ENCODE results near the gene AMOTL1. TPM values are rescaled to one million over a fixed set of nuclear protein-coding genes. Genes with fewer than 3 reads are reported as not detected.
A peak's percentile ranks its signal among the peaks of the same experiment; 100 is the strongest.

Gene AMOTL1
- total RNA-seq, 2 experiments from 2014 or later = 4.4 to 4.8 TPM

DNA sequence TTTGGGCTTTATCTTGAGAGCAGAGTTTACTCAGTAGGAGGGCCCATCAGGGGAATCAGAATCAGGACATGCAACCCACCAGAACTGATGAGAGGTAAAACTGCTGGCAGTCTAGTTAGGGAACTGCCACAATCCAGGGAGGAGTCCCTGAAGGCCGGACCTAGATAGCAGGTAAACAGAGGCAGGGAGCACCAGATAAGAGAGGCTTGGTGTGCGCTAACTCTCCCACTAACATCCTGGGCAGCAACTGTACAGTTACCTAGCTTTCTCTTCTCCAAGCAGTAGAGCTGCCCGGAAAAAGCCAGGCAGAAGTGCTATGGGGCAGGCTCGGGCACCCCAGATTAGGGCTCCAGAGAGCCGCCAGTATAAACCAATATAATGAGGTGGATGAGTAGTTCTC is 865 bp upstream of the AMOTL1 start:
- H3K36me3 Mint-ChIP-seq = peaks cover 1% of the 10 kb centered on the region
- no peak overlapping the region for H3K4me3 Mint-ChIP-seq
- H3K4me1 Mint-ChIP-seq = peaks cover 7% of the 10 kb centered on the region
- no peak overlapping the region for H3K27ac Mint-ChIP-seq
- POLR2A ChIA-PET = no interaction called here
- no peaks in the 10 kb centered on the region for H3K9me3 Mint-ChIP-seq
- no peak for DNase-seq
- peaks cover 49% of the 10 kb centered on the region for H3K27me3 Mint-ChIP-seq
- ATAC-seq (ENCODE audit: low read depth) = no peak

DNA sequence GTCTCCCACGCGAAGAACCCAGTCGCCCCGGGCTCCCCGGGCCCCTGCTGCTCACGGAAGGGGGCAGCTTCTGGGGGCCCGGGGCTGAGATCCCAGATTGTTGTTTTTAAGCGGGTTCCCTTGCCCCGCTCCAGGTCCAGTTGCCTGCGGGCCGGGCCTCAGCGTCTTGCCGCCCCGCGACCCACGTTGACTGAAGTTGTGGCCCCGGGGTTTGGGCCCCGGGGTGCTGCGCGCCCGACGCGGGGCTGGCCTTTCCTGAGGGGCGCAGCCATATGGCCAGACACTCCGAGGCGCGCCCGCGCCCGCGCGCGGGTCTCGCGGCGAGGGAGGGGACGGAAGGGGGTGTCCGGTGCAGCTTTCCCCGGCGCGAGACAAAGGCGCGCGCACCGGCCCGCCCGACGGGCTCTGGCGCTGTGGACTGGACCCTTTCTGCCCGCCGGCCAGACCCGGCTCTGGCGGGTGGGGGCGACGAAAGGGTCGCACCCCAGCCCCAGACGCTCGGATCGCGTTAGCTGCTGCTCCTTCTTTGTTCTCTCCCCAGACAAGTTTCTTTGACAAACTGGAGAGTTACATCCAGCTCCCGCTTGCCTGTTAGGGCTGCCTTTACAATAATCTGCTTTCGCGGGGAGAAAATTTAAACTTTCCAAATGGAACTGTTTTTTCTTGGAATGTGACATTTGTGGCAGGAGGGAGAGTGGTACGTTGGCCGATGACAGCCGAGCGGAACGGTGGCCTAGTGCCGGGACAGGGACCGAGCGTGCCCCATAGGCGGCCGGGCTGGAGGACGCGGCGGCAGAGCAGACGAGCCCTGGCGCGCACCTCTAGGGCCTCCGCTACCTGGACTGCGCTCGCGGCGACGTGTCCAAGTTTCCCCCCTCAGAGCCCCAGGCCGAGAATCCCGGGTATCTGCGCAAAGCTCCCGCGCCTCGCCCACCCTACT is 716 bp downstream of the AMOTL1 start:
- Mint-ChIP-seq H3K9me3 (no peaks in the 10 kb centered on the region), H3K4me3 (peak overlapping the region; percentile 83), H3K27me3 (peaks cover 53% of the 10 kb centered on the region), H3K4me1 (peaks cover 7% of the 10 kb centered on the region), H3K36me3 (peaks cover 2% of the 10 kb centered on the region), H3K27ac (no peak overlapping the region)
- POLR2A ChIA-PET = interaction anchor here (0.9 kb wide), 1 partner anchor 133 kb away, joined by 3 read pairs; no protein-coding TSS in a partner anchor
- ATAC-seq (ENCODE audit: low read depth) (peak; percentile 31), DNase-seq (peak; percentile 49)

DNA sequence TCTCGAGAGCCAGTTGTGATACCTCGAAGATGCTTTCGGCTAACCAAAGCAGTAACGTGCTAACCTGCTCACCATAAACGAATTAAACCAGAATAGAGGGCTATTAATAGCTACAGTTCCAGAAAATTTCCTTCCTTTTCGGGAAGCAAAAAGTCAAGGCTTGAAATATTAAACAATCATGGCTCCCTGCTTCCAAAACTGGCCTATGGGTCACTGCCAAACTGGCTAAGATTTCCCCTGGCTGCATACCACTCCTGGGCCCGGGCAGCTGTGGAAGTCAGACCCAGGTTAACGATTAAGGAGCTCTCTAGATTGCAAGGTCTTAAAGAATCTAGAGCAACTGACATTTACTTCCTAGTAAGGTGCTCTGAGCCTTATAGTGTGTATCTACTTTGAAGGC is 1.7 kb downstream of the AMOTL1 start:
- Mint-ChIP-seq H3K36me3 (peaks cover 2% of the 10 kb centered on the region), H3K4me1 (peaks cover 7% of the 10 kb centered on the region), H3K27me3 (peaks cover 51% of the 10 kb centered on the region), H3K4me3 (peak overlapping the region; percentile 83), H3K9me3 (no peaks in the 10 kb centered on the region), H3K27ac (no peak overlapping the region)
- no peak for ATAC-seq (ENCODE audit: low read depth)
- POLR2A ChIA-PET = no interaction called here
- no peak for DNase-seq

DNA sequence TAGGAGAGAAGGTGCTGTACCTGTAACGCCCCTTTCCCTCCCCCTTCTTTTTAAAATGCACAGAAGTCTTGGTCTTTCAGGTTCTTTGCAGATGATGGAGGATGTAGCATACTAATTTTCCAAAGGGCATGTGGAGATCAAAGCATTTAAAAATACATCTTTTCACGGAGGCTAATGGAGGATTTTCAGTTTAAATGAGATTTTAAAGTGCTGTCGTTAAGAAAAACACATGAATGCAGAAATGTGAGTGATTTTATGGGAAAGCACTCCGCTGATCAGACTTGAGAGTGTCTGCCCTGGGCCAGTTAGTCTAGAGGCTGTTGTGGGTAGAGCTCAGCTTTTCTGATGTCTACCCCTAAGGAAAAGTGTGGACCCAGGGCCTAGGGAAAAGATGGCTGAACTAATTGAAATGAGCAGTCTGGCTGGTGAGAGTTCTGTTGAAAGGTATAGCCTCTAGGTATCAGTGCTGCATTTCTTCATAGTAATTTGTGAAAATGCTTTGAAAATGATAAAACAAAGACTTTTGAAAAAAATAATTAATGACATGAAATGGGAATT is 2.5 kb downstream of the AMOTL1 start:
- Mint-ChIP-seq H3K4me3 (peak overlapping the region; percentile 2), H3K36me3 (peaks cover 2% of the 10 kb centered on the region), H3K9me3 (no peaks in the 10 kb centered on the region), H3K27me3 (peaks cover 53% of the 10 kb centered on the region), H3K27ac (no peak overlapping the region), H3K4me1 (peaks cover 7% of the 10 kb centered on the region)
- ATAC-seq (ENCODE audit: low read depth) = no peak
- no peak for DNase-seq
- POLR2A ChIA-PET = no interaction called here

DNA sequence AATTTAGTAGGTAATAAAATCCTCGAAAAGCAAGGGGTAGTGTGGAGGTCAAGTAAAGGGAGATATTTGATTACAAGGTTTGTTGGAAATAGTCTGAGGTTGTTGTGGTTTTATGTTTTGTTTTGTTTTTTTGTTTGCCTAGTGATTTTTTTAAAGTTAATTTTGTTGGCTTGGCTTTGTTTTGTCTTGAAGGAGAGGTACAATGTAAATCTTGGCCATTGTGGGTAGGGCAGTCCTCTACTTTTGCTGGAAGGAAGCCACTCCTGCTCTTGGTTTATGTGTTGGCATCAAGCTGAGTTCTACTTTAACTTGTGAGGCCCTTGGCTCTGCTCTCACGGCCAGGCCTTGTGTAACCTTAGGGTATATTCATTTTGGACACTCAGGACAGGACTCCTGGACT is 3.2 kb downstream of the AMOTL1 start:
- no peaks in the 10 kb centered on the region for H3K9me3 Mint-ChIP-seq
- H3K27me3 Mint-ChIP-seq = peaks cover 53% of the 10 kb centered on the region
- ATAC-seq (ENCODE audit: low read depth) = no peak
- DNase-seq = no peak
- H3K36me3 Mint-ChIP-seq = peaks cover 2% of the 10 kb centered on the region
- H3K4me1 Mint-ChIP-seq = peaks cover 7% of the 10 kb centered on the region
- no peak overlapping the region for H3K27ac Mint-ChIP-seq
- POLR2A ChIA-PET = no interaction called here
- H3K4me3 Mint-ChIP-seq = no peak overlapping the region

DNA sequence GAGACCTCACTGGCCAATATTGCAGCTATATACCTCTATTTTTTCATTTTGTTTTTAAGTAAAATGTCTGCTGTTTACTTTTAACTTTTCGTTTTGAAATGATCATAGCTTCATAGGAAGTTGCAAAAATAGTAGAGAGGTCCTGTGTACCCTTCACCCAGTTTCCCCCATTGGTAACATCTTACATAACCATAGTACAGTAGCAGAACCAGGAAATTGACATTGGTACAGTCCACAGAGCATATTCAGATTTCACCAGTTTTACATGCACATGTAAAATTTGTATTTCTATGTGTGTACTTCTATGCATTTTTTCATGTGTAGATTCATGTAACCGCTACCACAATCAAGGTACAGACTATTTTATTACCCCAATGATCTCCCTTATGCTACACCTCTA is 3.8 kb downstream of the AMOTL1 start:
- peaks cover 7% of the 10 kb centered on the region for H3K4me1 Mint-ChIP-seq
- peaks cover 2% of the 10 kb centered on the region for H3K36me3 Mint-ChIP-seq
- H3K9me3 Mint-ChIP-seq = no peaks in the 10 kb centered on the region
- no peak overlapping the region for H3K27ac Mint-ChIP-seq
- DNase-seq (no peak), ATAC-seq (ENCODE audit: low read depth) (no peak)
- POLR2A ChIA-PET = no interaction called here
- H3K27me3 Mint-ChIP-seq = peaks cover 53% of the 10 kb centered on the region
- H3K4me3 Mint-ChIP-seq = no peak overlapping the region

DNA sequence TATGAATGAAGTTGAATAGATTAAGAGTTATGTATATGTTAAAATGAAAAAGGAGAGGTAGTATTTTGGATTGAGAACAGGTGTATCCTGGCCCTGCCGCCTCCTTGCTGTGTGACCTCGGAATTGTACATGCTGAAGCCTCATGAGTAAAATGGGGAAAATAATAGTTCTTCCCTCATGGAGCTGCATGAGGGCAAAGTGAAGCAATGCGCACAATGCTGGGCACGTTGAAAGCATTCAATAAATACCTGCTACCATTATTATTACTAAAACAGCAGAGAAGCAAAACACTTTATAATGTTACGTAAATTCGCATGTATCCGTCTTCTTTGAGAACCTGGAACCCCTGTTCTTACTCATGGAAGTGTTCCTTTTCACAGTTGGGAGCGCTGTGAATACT is 5.7 kb downstream of the AMOTL1 start:
- H3K4me1 Mint-ChIP-seq = peaks cover 4% of the 10 kb centered on the region
- no peak for ATAC-seq (ENCODE audit: low read depth)
- peaks cover 2% of the 10 kb centered on the region for H3K36me3 Mint-ChIP-seq
- H3K9me3 Mint-ChIP-seq = no peaks in the 10 kb centered on the region
- DNase-seq = no peak
- no peak overlapping the region for H3K4me3 Mint-ChIP-seq
- H3K27me3 Mint-ChIP-seq = peaks cover 57% of the 10 kb centered on the region
- POLR2A ChIA-PET = no interaction called here
- H3K27ac Mint-ChIP-seq = no peak overlapping the region

DNA sequence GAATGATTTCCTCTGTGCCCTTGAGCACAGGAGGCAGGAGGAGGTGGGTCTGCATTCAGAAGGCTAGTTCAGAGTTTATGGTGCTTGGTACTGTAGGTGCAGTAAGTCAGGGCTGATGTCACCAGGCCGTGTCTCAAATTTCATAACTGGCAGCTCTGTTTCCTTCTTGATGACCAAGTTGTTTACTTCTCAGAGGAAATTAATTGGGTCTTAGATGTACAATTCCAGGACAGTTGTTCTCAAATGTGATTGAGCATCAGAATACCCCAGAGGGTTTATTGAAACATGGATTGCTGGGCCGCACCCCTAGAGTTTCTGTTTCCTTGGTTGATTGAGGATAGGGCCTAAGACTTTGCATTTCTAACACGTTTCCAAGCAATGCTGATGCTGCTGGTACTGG is 6.2 kb downstream of the AMOTL1 start:
- peaks cover 2% of the 10 kb centered on the region for H3K36me3 Mint-ChIP-seq
- peaks cover 52% of the 10 kb centered on the region for H3K27me3 Mint-ChIP-seq
- DNase-seq (no peak), ATAC-seq (ENCODE audit: low read depth) (no peak)
- H3K9me3 Mint-ChIP-seq = no peaks in the 10 kb centered on the region
- H3K4me3 Mint-ChIP-seq = no peak overlapping the region
- POLR2A ChIA-PET = no interaction called here
- H3K4me1 Mint-ChIP-seq = peaks cover 2% of the 10 kb centered on the region
- no peak overlapping the region for H3K27ac Mint-ChIP-seq

DNA sequence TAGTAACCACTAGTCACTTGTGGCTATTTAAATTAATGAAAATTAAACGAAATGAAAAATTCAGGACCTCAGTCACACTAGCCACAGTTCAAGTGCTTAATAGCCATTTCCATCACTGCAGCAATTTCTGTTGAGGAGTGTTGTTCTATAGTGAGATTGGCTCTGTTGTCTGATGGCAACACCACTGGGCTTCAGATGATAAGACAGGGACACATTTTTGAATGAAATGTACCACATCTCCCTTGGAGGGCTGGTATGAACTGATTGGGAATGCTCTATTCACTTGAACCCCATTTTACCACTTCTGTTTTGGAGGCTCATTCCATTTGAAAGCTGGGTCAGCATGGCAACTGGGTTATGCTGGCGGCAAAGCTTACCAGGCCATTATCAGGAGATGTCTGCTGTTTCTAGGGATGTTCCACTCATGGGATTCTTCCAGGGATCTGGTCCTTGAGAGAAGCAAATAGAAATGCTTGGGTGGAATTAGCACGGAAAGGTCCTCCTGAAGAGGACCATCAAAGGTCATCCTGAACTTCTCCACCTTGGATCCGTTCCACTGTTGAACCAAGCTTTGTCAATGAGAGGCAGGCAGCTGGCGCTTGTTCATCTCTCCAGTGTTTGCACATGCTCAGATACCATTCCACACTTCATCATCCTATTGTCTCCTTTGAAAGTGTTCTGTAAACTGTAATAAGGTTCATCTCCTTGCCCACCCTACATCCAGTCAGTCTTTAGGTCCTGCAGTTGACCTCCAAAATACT is 7.6 kb downstream of the AMOTL1 start:
- Mint-ChIP-seq H3K4me1 (peaks cover 5% of the 10 kb centered on the region), H3K27ac (no peak overlapping the region), H3K9me3 (no peaks in the 10 kb centered on the region), H3K36me3 (peaks cover 2% of the 10 kb centered on the region), H3K27me3 (peaks cover 38% of the 10 kb centered on the region), H3K4me3 (no peak overlapping the region)
- DNase-seq (no peak), ATAC-seq (ENCODE audit: low read depth) (no peak)
- POLR2A ChIA-PET = no interaction called here

DNA sequence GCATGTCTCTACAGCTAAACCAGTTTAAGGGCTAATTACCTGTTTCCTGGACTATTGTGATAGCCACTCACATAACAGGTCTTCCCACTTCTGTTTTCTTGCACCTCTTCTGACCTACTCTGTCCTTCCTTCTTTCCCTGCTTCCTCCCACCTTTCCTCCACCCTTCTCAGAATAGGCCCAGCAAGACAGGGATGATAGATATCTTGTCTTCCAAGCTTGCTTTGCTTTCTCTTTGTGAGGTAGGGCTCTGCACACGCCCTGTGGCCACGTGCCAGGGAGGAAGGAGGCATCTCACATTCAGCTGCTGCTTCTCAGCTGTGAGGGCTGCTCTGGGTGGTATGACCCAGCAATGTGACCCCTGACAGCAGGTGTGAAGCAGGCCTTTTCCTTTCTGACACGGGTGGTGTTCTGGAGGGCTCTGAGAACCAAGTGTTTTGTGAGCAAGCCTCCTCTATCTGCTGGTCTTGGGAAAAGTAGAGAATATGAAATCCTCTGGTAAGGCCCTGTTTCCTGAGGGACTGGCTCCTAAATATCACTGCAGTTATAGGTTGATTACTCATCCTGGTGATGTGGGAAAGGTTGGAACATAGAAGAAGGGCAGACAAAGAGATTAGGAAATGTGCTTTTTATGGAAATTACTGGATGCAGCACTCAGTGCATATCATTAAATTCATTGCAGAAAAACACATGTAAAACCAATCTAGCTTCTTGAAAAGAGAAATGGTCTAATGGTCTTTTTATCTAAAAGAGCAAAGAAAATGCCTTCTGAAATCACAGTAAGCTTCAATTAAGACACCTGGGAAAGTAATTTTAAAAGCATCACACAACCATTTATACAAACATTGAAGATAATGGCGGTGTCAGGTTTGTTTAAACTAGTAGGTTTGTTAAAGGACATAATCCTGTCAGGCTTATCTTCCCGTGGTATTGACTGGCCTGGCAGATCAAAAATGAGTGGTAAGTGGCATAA is 8.5 kb downstream of the AMOTL1 start:
- H3K36me3 Mint-ChIP-seq = peaks cover 2% of the 10 kb centered on the region
- no peaks in the 10 kb centered on the region for H3K9me3 Mint-ChIP-seq
- peaks cover 31% of the 10 kb centered on the region for H3K27me3 Mint-ChIP-seq
- ATAC-seq (ENCODE audit: low read depth) = peak; percentile 60
- H3K4me1 Mint-ChIP-seq = peaks cover 11% of the 10 kb centered on the region
- no peak for DNase-seq
- H3K4me3 Mint-ChIP-seq = no peak overlapping the region
- POLR2A ChIA-PET = no interaction called here
- no peak overlapping the region for H3K27ac Mint-ChIP-seq

DNA sequence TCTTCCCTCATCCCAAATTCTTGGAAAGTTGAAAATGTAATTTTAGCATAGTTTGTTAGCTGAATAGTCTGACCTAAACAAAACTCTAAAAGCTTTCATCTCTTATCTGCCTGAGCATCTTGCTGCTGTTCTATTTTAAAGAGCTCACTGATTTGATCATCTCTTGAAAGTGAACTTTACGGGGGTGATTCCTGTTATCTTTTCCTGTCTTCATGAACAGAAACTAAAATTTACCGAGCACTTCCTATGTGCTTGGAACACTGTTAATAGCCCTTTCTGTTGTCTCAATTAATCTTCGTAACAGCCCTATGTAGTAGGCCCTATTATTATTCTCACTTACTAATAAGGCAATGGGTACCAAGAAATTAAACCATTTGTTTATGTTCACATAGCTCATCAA is 12.3 kb downstream of the AMOTL1 start:
- POLR2A ChIA-PET = no interaction called here
- Mint-ChIP-seq H3K9me3 (no peaks in the 10 kb centered on the region), H3K4me3 (peak overlapping the region; percentile 62), H3K27me3 (peaks cover 7% of the 10 kb centered on the region), H3K4me1 (peaks cover 16% of the 10 kb centered on the region), H3K36me3 (no peaks in the 10 kb centered on the region), H3K27ac (peak overlapping the region; percentile 37)
- DNase-seq (no peak), ATAC-seq (ENCODE audit: low read depth) (peak; percentile 22)

DNA sequence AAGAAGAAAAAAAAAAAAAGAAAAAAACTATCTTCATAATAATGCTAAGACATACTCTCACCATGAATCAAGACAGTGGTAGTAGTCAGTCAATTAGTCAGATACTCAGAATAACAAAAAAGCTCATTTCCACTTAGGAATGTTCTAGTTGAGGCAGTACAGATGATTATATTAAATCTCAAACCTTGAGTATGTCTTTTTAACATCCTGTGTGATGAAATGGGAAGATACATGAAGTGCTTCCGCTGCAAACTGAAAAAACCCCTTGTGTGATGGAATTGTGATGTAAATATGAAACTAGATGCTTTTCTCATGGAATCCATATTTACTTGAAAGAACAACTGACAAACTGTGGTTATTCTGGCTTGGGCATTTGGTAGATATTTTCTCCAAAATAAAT is 13.7 kb downstream of the AMOTL1 start:
- DNase-seq (no peak), ATAC-seq (ENCODE audit: low read depth) (no peak)
- Mint-ChIP-seq H3K4me3 (no peak overlapping the region), H3K4me1 (peaks cover 17% of the 10 kb centered on the region), H3K9me3 (no peaks in the 10 kb centered on the region), H3K27ac (no peak overlapping the region), H3K27me3 (peaks cover 7% of the 10 kb centered on the region), H3K36me3 (no peaks in the 10 kb centered on the region)
- POLR2A ChIA-PET = no interaction called here

DNA sequence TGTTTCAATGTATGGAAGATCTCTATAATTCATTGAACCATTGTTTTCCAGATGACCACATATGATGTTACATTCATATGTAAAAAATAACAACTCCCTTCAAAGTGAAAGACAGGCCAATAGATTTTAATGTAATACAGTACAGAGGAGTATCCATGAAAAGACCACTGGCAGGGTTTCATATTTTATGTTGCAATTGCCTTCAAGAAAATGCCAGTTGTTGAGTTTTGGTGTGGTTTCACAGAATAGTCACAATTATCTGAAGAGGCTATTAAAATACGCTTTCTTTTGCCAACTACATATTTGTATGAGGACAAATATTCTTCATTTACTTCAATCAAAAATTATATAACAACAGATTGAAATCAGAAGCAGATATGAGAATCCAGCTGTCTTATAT is 14.3 kb downstream of the AMOTL1 start:
- Mint-ChIP-seq H3K36me3 (no peaks in the 10 kb centered on the region), H3K4me3 (no peak overlapping the region), H3K9me3 (no peaks in the 10 kb centered on the region), H3K27me3 (peaks cover 7% of the 10 kb centered on the region), H3K4me1 (peaks cover 18% of the 10 kb centered on the region), H3K27ac (no peak overlapping the region)
- POLR2A ChIA-PET = no interaction called here
- ATAC-seq (ENCODE audit: low read depth) (no peak), DNase-seq (no peak)

All from activated naive CD8-positive, alpha-beta T cell treated with anti-CD3 and anti-CD28 coated beads, Interleukin-2, amount 10 ng/mL, durations not matched to agents 7 days and 5 days (primary cell).